Measurements from ENCODE around the gene IFI44.

IFI44 gene

DNA sequence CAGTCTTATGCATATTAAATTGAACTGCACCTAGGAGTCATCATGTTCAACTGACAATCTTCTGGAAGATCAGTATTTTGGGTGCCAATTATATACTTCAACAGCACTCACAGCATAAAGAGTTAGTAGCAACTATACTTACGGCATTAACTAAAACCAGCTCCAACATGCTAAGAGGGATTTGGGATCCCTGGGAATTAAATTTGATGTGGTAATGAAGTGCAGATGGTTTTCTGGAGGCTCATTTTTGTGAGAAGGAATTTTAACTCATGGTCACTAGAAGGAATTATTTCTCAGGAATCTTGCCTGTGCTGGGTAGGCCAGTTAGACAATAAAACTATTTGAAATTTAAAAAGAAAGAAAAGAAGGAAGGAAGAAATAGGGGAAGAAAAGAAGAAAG lies 18.3 kb downstream of the IFI44 start:
- H4K91ac ChIP-seq (ENCODE audit: low read depth, low read length, poor library complexity), result no peak overlapping the region
- no peak overlapping the region for H3K4me3 ChIP-seq (ENCODE audit: low read length in 2 of 2)
- no CpG with 5 or more reads among the region's 1 CpG for WGBS, 2 donors (ENCODE audit: extremely low coverage in 2 of 2, insufficient read length in 2 of 2, insufficient replicate concordance in 1 of 2)
- no peak overlapping the region for H2BK5ac ChIP-seq (ENCODE audit: low read length)
- no peak overlapping the region for H2BK120ac ChIP-seq (ENCODE audit: low read depth, low read length)
- no peak overlapping the region for H3K4me2 ChIP-seq (ENCODE audit: insufficient read depth, low read length, poor library complexity, severe bottlenecking)
- H4K8ac ChIP-seq (ENCODE audit: low read depth, low read length), result no peak overlapping the region
- H2AK5ac ChIP-seq (ENCODE audit: low read depth, low read length), result no peak overlapping the region
- no peaks in the 10 kb centered on the region for H3K9me3 ChIP-seq (replicated peaks in 1 of 2; ENCODE audit: control insufficient read depth in 2 of 2, insufficient read depth in 1 of 2, low read depth in 1 of 2, low read length in 2 of 2)
- no peak overlapping the region for H3K23ac ChIP-seq (ENCODE audit: low read depth, low read length, poor library complexity)
- H3K27me3 ChIP-seq (ENCODE audit: control insufficient read depth in 3 of 3, insufficient read depth in 3 of 3, low read depth in 1 of 3, low read length in 3 of 3), result no peaks in the 10 kb centered on the region
- H3K9ac ChIP-seq (ENCODE audit: low read depth, low read length, poor library complexity), result no peak overlapping the region
- no peak overlapping the region for H2AFZ ChIP-seq (ENCODE audit: low read length)
- no peak overlapping the region for H3K14ac ChIP-seq (ENCODE audit: low read length)
- no peak overlapping the region for H3K4ac ChIP-seq (ENCODE audit: low read length)
- no peak for DNase-seq (ENCODE audit: low spot score)
- H3K18ac ChIP-seq (ENCODE audit: low read length), result no peak overlapping the region
- H3K79me1 ChIP-seq (ENCODE audit: low read depth, low read length), result no peaks in the 10 kb centered on the region
- H3K27ac ChIP-seq (replicated peaks; ENCODE audit: low read length), result no peak overlapping the region
- peaks cover 0 to 6% of the 10 kb centered on the region in 2 donors for H3K4me1 ChIP-seq (ENCODE audit: control insufficient read depth in 2 of 2, insufficient read depth in 1 of 2, low read depth in 1 of 2, low read length in 2 of 2)
- no peak overlapping the region for H2BK15ac ChIP-seq (ENCODE audit: low read length)
- no peaks in the 10 kb centered on the region for H3K36me3 ChIP-seq (replicated peaks in 1 of 2; ENCODE audit: control insufficient read depth in 2 of 2, insufficient read depth in 2 of 2, low read length in 2 of 2)
- no peak overlapping the region for H2BK12ac ChIP-seq (ENCODE audit: low read length)

DNA sequence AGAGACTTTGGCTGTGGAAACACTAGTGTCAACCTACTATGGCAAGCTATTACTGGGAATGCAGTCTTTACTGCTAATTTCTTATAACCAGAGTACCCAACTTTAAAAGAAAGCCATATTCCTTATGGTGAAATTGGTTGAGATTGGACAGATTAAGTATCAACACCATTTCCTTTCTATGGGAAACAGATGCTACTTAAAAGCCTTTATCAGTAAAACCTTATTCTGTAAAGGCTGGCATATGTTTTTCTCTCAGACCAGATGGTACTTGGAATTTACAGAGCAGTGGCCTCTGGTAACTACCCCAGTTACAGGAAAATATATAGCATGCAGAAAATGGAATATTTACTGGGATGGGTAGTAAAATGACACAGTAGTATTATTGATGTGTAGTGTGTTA lies 18.8 kb downstream of the IFI44 start:
- no peak overlapping the region for H3K14ac ChIP-seq (ENCODE audit: low read length)
- no peaks in the 10 kb centered on the region for H3K36me3 ChIP-seq (replicated peaks in 1 of 2; ENCODE audit: control insufficient read depth in 2 of 2, insufficient read depth in 2 of 2, low read length in 2 of 2)
- H3K4ac ChIP-seq (ENCODE audit: low read length), result no peak overlapping the region
- H2BK120ac ChIP-seq (ENCODE audit: low read depth, low read length), result no peak overlapping the region
- H2AK5ac ChIP-seq (ENCODE audit: low read depth, low read length), result no peak overlapping the region
- no peak overlapping the region for H4K8ac ChIP-seq (ENCODE audit: low read depth, low read length)
- no peak overlapping the region for H4K91ac ChIP-seq (ENCODE audit: low read depth, low read length, poor library complexity)
- no peak overlapping the region for H2BK15ac ChIP-seq (ENCODE audit: low read length)
- H3K79me1 ChIP-seq (ENCODE audit: low read depth, low read length), result no peaks in the 10 kb centered on the region
- DNase-seq (ENCODE audit: low spot score), result no peak
- H3K4me2 ChIP-seq (ENCODE audit: insufficient read depth, low read length, poor library complexity, severe bottlenecking), result no peak overlapping the region
- H3K18ac ChIP-seq (ENCODE audit: low read length), result no peak overlapping the region
- H3K23ac ChIP-seq (ENCODE audit: low read depth, low read length, poor library complexity), result no peak overlapping the region
- no peak overlapping the region for H3K27ac ChIP-seq (replicated peaks; ENCODE audit: low read length)
- H2BK12ac ChIP-seq (ENCODE audit: low read length), result no peak overlapping the region
- H3K27me3 ChIP-seq (ENCODE audit: control insufficient read depth in 3 of 3, insufficient read depth in 3 of 3, low read depth in 1 of 3, low read length in 3 of 3), result no peaks in the 10 kb centered on the region
- H3K9me3 ChIP-seq (replicated peaks in 1 of 2; ENCODE audit: control insufficient read depth in 2 of 2, insufficient read depth in 1 of 2, low read depth in 1 of 2, low read length in 2 of 2), result no peaks in the 10 kb centered on the region
- H2AFZ ChIP-seq (ENCODE audit: low read length), result no peak overlapping the region
- H3K4me1 ChIP-seq (ENCODE audit: control insufficient read depth in 2 of 2, insufficient read depth in 1 of 2, low read depth in 1 of 2, low read length in 2 of 2), result peaks cover 0 to 6% of the 10 kb centered on the region in 2 donors
- H3K9ac ChIP-seq (ENCODE audit: low read depth, low read length, poor library complexity), result no peak overlapping the region
- no peak overlapping the region for H2BK5ac ChIP-seq (ENCODE audit: low read length)
- no peak overlapping the region for H3K4me3 ChIP-seq (ENCODE audit: low read length in 2 of 2)

DNA sequence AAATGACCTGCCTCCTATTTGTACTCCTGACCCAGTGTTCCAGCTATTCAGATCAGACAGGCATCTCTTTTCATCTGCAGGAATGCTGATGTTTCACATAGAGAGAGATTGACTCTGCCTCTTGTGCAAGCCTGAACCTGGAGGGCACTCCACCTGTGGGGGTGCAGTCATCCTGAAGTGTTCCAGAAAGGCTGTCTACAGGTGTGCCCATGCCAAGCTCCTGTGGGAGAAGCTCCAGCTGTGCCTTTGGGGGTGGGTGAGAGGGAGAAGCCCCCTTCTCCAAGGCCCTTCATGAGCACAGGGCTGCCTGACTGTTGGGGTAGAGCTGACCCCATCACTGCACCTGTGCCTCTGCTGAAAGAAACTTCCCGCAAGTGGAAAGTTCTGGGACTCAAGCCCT lies 22.8 kb downstream of the IFI44 start:
- Histone ChIP-seq H3K14ac (ENCODE audit: low read length) (no peak overlapping the region), H3K4me2 (ENCODE audit: insufficient read depth, low read length, poor library complexity, severe bottlenecking) (no peak overlapping the region), H3K4ac (ENCODE audit: low read length) (no peak overlapping the region), H2BK120ac (ENCODE audit: low read depth, low read length) (no peak overlapping the region), H2AK5ac (ENCODE audit: low read depth, low read length) (no peak overlapping the region), H3K4me3 (ENCODE audit: low read length in 2 of 2) (no peak overlapping the region), H3K79me1 (ENCODE audit: low read depth, low read length) (no peaks in the 10 kb centered on the region), H2BK5ac (ENCODE audit: low read length) (no peak overlapping the region), H4K8ac (ENCODE audit: low read depth, low read length) (no peak overlapping the region), H2AFZ (ENCODE audit: low read length) (no peak overlapping the region), H3K4me1 (ENCODE audit: control insufficient read depth in 2 of 2, insufficient read depth in 1 of 2, low read depth in 1 of 2, low read length in 2 of 2) (peaks cover 0 to 6% of the 10 kb centered on the region in 2 donors), H3K9ac (ENCODE audit: low read depth, low read length, poor library complexity) (peak overlapping the region; percentile 54), H2BK15ac (ENCODE audit: low read length) (peak overlapping the region; percentile 0), H3K23ac (ENCODE audit: low read depth, low read length, poor library complexity) (no peak overlapping the region), H3K18ac (ENCODE audit: low read length) (no peak overlapping the region), H3K27me3 (ENCODE audit: control insufficient read depth in 3 of 3, insufficient read depth in 3 of 3, low read depth in 1 of 3, low read length in 3 of 3) (no peaks in the 10 kb centered on the region), H3K36me3 (replicated peaks in 1 of 2; ENCODE audit: control insufficient read depth in 2 of 2, insufficient read depth in 2 of 2, low read length in 2 of 2) (no peaks in the 10 kb centered on the region), H4K91ac (ENCODE audit: low read depth, low read length, poor library complexity) (no peak overlapping the region), H3K27ac (replicated peaks; ENCODE audit: low read length) (no peak overlapping the region), H2BK12ac (ENCODE audit: low read length) (no peak overlapping the region), H3K9me3 (replicated peaks in 1 of 2; ENCODE audit: control insufficient read depth in 2 of 2, insufficient read depth in 1 of 2, low read depth in 1 of 2, low read length in 2 of 2) (no peaks in the 10 kb centered on the region)
- DNase-seq (ENCODE audit: low spot score), result no peak
- WGBS, 2 donors (ENCODE audit: extremely low coverage in 2 of 2, insufficient read length in 2 of 2, insufficient replicate concordance in 1 of 2), result no CpG with 5 or more reads among the region's 1 CpG

DNA sequence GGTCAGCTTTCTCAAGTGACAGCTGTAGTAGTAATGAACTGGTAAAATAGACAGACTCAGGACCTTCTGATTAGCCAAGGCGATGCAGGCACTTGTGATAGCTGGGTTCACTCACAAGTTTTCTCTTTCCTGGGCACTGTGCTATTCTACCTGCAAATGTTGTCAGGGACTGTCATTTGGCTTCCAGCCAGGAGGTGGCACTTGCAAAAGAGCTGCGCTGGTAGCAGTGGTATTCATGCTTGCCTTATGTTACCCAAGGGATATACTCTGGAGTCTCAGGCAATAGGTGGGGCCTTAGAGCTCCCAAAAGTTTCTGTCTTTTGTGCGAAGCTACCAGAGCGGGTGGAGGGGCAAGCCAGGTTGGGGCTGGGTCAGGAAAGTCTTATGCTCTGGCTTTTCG lies 23.5 kb downstream of the IFI44 start:
- H2BK15ac ChIP-seq (ENCODE audit: low read length), result no peak overlapping the region
- no peak overlapping the region for H3K9ac ChIP-seq (ENCODE audit: low read depth, low read length, poor library complexity)
- no peak overlapping the region for H3K4me3 ChIP-seq (ENCODE audit: low read length in 2 of 2)
- H4K8ac ChIP-seq (ENCODE audit: low read depth, low read length), result no peak overlapping the region
- H2BK12ac ChIP-seq (ENCODE audit: low read length), result no peak overlapping the region
- H3K4ac ChIP-seq (ENCODE audit: low read length), result no peak overlapping the region
- WGBS, 2 donors (ENCODE audit: extremely low coverage in 2 of 2, insufficient read length in 2 of 2, insufficient replicate concordance in 1 of 2), result no CpG with 5 or more reads among the region's 5 CpGs
- no peak overlapping the region for H4K91ac ChIP-seq (ENCODE audit: low read depth, low read length, poor library complexity)
- no peak for DNase-seq (ENCODE audit: low spot score)
- H3K9me3 ChIP-seq (replicated peaks in 1 of 2; ENCODE audit: control insufficient read depth in 2 of 2, insufficient read depth in 1 of 2, low read depth in 1 of 2, low read length in 2 of 2), result no peaks in the 10 kb centered on the region
- H3K79me1 ChIP-seq (ENCODE audit: low read depth, low read length), result no peaks in the 10 kb centered on the region
- no peak overlapping the region for H3K18ac ChIP-seq (ENCODE audit: low read length)
- H3K27me3 ChIP-seq (ENCODE audit: control insufficient read depth in 3 of 3, insufficient read depth in 3 of 3, low read depth in 1 of 3, low read length in 3 of 3), result no peaks in the 10 kb centered on the region
- H2AK5ac ChIP-seq (ENCODE audit: low read depth, low read length), result no peak overlapping the region
- H2BK5ac ChIP-seq (ENCODE audit: low read length), result no peak overlapping the region
- H2BK120ac ChIP-seq (ENCODE audit: low read depth, low read length), result no peak overlapping the region
- no peaks in the 10 kb centered on the region for H3K36me3 ChIP-seq (replicated peaks in 1 of 2; ENCODE audit: control insufficient read depth in 2 of 2, insufficient read depth in 2 of 2, low read length in 2 of 2)
- no peak overlapping the region for H3K27ac ChIP-seq (replicated peaks; ENCODE audit: low read length)
- H3K14ac ChIP-seq (ENCODE audit: low read length), result no peak overlapping the region
- no peak overlapping the region for H3K23ac ChIP-seq (ENCODE audit: low read depth, low read length, poor library complexity)
- H3K4me2 ChIP-seq (ENCODE audit: insufficient read depth, low read length, poor library complexity, severe bottlenecking), result no peak overlapping the region
- H3K4me1 ChIP-seq (ENCODE audit: control insufficient read depth in 2 of 2, insufficient read depth in 1 of 2, low read depth in 1 of 2, low read length in 2 of 2), result peaks cover 0 to 6% of the 10 kb centered on the region in 2 donors
- no peak overlapping the region for H2AFZ ChIP-seq (ENCODE audit: low read length)
